ENCODE data around the gene METTL1.
"Not testable (repeated sequence)": the region's sequence is repeated elsewhere in the genome, so short reads cannot be mapped to it uniquely, and the experiment has no call there.

Gene METTL1

GRCh38 chr12:57795354-57795753 is 23.4 kb upstream of the METTL1 start:
- DNase-seq = no peak

- DNase-seq = no peak
Observed at GRCh38 chr12:57793920-57794319, 22.0 kb upstream of the METTL1 start.

GRCh38 chr12:57783861-57784260 is 12.0 kb upstream of the METTL1 start:
- no peak for DNase-seq

GRCh38 chr12:57783466-57783801 is 11.5 kb upstream of the METTL1 start:
- no peak for DNase-seq

- peak; percentile 96 for DNase-seq
Observed at GRCh38 chr12:57782608-57783465, 10.9 kb upstream of the METTL1 start, which contains the start of gene TSFM. Gene TSFM, plus strand, starts transcription at chr12:57782787. Its CDS starts 15 bp downstream, at chr12:57782802.

GRCh38 chr12:57782243-57782607 is 10.3 kb upstream of the METTL1 start:
- no peak for DNase-seq

- DNase-seq = no peak
Observed at GRCh38 chr12:57781801-57782200, 9.9 kb upstream of the METTL1 start.

- no peak for DNase-seq
Observed at GRCh38 chr12:57781244-57781643, 9.3 kb upstream of the METTL1 start.

- DNase-seq = no peak
Observed at GRCh38 chr12:57780284-57780897, 8.5 kb upstream of the METTL1 start.

GRCh38 chr12:57779736-57780135 is 7.8 kb upstream of the METTL1 start:
- DNase-seq = no peak

GRCh38 chr12:57777911-57778310 is 6.0 kb upstream of the METTL1 start:
- no peak for DNase-seq

GRCh38 chr12:57777367-57777766 is 5.5 kb upstream of the METTL1 start:
- no peak for DNase-seq

- DNase-seq = no peak
Observed at GRCh38 chr12:57776247-57776587, 4.3 kb upstream of the METTL1 start.

GRCh38 chr12:57775563-57776246 is 3.8 kb upstream of the METTL1 start:
- peak; percentile 35 for DNase-seq

GRCh38 chr12:57775044-57775443 is 3.1 kb upstream of the METTL1 start:
- DNase-seq = no peak

GRCh38 chr12:57774634-57775033 is 2.7 kb upstream of the METTL1 start:
- not testable (repeated sequence) for DNase-seq

- DNase-seq = peak; percentile 65
Observed at GRCh38 chr12:57772429-57773322, 771 bp upstream of the METTL1 start, which contains the start of gene EEF1AKMT3. Gene EEF1AKMT3, plus strand, starts transcription at chr12:57772614. Its CDS starts 111 bp downstream, at chr12:57772725.

GRCh38 chr12:57771236-57771872 is 551 bp downstream of the METTL1 start:
- DNase-seq = peak; percentile 96

- no peak for DNase-seq
Observed at GRCh38 chr12:57770734-57771133, 1.2 kb downstream of the METTL1 start.

- no peak for DNase-seq
Observed at GRCh38 chr12:57769594-57769993, 2.3 kb downstream of the METTL1 start.

- DNase-seq = no peak
Observed at GRCh38 chr12:57767876-57768275, 4.0 kb downstream of the METTL1 start.

- DNase-seq = no peak
Observed at GRCh38 chr12:57767305-57767698, 4.6 kb downstream of the METTL1 start.
